HepG2 (cell line): Measurements from ENCODE around the gene VPS52. TPM values are rescaled to one million over a fixed set of nuclear protein-coding genes. Genes with fewer than 3 reads are reported as not detected.
A peak's percentile ranks its signal among the peaks of the same experiment; 100 is the strongest.

Experiments
- BCL6 ChIP-seq: IDR thresholded peaks from 2 replicates; pipeline ENCODE4 v1.6.1; 2016; ENCODE audit warnings: missing genetic modification reagents, missing compliant biosample characterization
- BHLHE40 ChIP-seq: IDR thresholded peaks from 2 replicates; pipeline ENCODE4 v1.6.1; 2011; ENCODE audit warnings: low read length, improper control_type of control experiment
- GATAD1 ChIP-seq: IDR thresholded peaks from 2 replicates; pipeline ENCODE4 v1.6.1; 2016; ENCODE audit warnings: missing genetic modification reagents, missing compliant biosample characterization
- HDAC6 ChIP-seq: fragments of 200-600 bp; sonication (generic); IDR thresholded peaks from 2 replicates; pipeline ENCODE4 v1.7.0; 2017; ENCODE audit warnings: mild to moderate bottlenecking, antibody characterized with exemption, low read length, low read depth
- HOXA3 ChIP-seq: sonication (generic); formaldehyde crosslinking; IDR thresholded peaks from 2 replicates; pipeline ENCODE4 v1.5.0; 2020; ENCODE audit warnings: missing genetic modification reagents
- LBX2 ChIP-seq: sonication (generic); formaldehyde crosslinking; IDR thresholded peaks from 2 replicates; pipeline ENCODE4 v1.5.0; 2020; ENCODE audit warnings: missing genetic modification reagents, mild to moderate bottlenecking, borderline replicate concordance
- MED8 ChIP-seq: sonication (generic); formaldehyde crosslinking; IDR thresholded peaks from 2 replicates; pipeline ENCODE4 v1.8.1; 2023; ENCODE audit warnings: mild to moderate bottlenecking, missing genetic modification reagents; ENCODE audit not compliant: insufficient replicate concordance
- MIER2 ChIP-seq: IDR thresholded peaks from 2 replicates; pipeline ENCODE4 v1.6.1; 2016; ENCODE audit warnings: missing biosample characterization, missing genetic modification reagents
- RAD21 ChIP-seq: fragments of 450-650 bp; formaldehyde crosslinking; IDR thresholded peaks from 2 replicates; pipeline ENCODE4 v1.5.0; 2020; ENCODE audit warnings: mild to moderate bottlenecking
- RBFOX2 ChIP-seq: fragments of 200-400 bp; formaldehyde crosslinking; IDR thresholded peaks from 2 replicates; pipeline ENCODE4 v1.6.1; 2017; ENCODE audit warnings: low read depth, mild to moderate bottlenecking, low read length
- SAP130 ChIP-seq: IDR thresholded peaks from 2 replicates; pipeline ENCODE4 v1.6.1; 2016; ENCODE audit warnings: low read depth
- TARDBP ChIP-seq: sonication (generic); formaldehyde crosslinking; IDR thresholded peaks from 2 replicates; pipeline ENCODE4 v1.8.0; 2022; ENCODE audit warnings: mild to moderate bottlenecking, missing genetic modification reagents
- ZBTB40 ChIP-seq, 2 experiments: fragments of 450-650 bp in 1 of 2; sonication (generic) in 1 of 2; formaldehyde crosslinking in 1 of 2; IDR thresholded peaks; 2 replicates each; pipeline versions ENCODE4 v1.6.1 to v1.8.0; 2016 to 2022; ENCODE audit warnings: antibody characterized with exemption in 1 of 2, mild to moderate bottlenecking in 1 of 2, missing genetic modification reagents in 1 of 2
- ZBTB7B ChIP-seq: sonication (generic); formaldehyde crosslinking; IDR thresholded peaks from 2 replicates; pipeline ENCODE4 v1.4.0; 2020; ENCODE audit warnings: missing genetic modification reagents
- ZFP1 ChIP-seq: IDR thresholded peaks from 2 replicates; pipeline ENCODE4 v1.6.1; 2016
- ZFP41 ChIP-seq: sonication (generic); formaldehyde crosslinking; IDR thresholded peaks from 2 replicates; pipeline ENCODE4 v1.4.0; 2020; ENCODE audit warnings: mild to moderate bottlenecking, missing genetic modification reagents, borderline replicate concordance
- ZFX ChIP-seq: sonication (generic); formaldehyde crosslinking; IDR thresholded peaks from 2 replicates; pipeline ENCODE4 v1.4.0; 2020; ENCODE audit warnings: mild to moderate bottlenecking, low read depth, missing genetic modification reagents, moderate library complexity
- ZNF256 ChIP-seq: sonication (generic); formaldehyde crosslinking; conservative IDR thresholded peaks from 2 replicates; pipeline ENCODE4 v1.4.0; 2020; ENCODE audit warnings: missing genetic modification reagents
- ZNF331 ChIP-seq: sonication (generic); formaldehyde crosslinking; IDR thresholded peaks from 2 replicates; pipeline ENCODE4 v1.4.0; 2020; ENCODE audit warnings: missing genetic modification reagents
- ZNF333 ChIP-seq: sonication (generic); formaldehyde crosslinking; IDR thresholded peaks from 2 replicates; pipeline ENCODE4 v1.4.0; 2020; ENCODE audit warnings: mild to moderate bottlenecking, missing genetic modification reagents, borderline replicate concordance
- polyA plus RNA-seq, 8 experiments: library from polyadenylated mRNA; depleted of rRNA in 3 of 8; stranded (reverse) in 7 of 8; unstranded in 1 of 8; fragments of >200 nt; fragmentation: Illumina TruSeq in 4 of 8; extraction: Trizol in 4 of 8; gene quantifications; 2 replicates each; pipeline versions ENCODE4 v1.2.1 to v1.2.3, GENCODE V29; 2011 to 2016; ENCODE audit warnings: low read depth in 4 of 8, missing spikeins in 1 of 8, mixed read lengths in 1 of 8; ENCODE audit not compliant: insufficient read depth in 1 of 8
- total RNA-seq, 5 experiments: library from RNA; depleted of rRNA; stranded (reverse); fragments of >200 nt; fragmentation: Illumina TruSeq; extraction: Trizol; gene quantifications; 2 replicates each; pipeline ENCODE4 v1.2.3, GENCODE V29; 2016; ENCODE audit warnings: low read depth in 1 of 5
- TF ChIP-seq, protein P1 (sequence below): IDR thresholded peaks from 2 replicates; pipeline ENCODE4 v1.6.1; 2016; ENCODE audit warnings: low read depth, borderline replicate concordance

Gene VPS52
- total and polyA plus RNA-seq, 2 of the 13 experiments (the other 11 are each of a cell fraction or from before 2014, with no cell fraction given) = 48.9 to 85.5 TPM

DNA sequence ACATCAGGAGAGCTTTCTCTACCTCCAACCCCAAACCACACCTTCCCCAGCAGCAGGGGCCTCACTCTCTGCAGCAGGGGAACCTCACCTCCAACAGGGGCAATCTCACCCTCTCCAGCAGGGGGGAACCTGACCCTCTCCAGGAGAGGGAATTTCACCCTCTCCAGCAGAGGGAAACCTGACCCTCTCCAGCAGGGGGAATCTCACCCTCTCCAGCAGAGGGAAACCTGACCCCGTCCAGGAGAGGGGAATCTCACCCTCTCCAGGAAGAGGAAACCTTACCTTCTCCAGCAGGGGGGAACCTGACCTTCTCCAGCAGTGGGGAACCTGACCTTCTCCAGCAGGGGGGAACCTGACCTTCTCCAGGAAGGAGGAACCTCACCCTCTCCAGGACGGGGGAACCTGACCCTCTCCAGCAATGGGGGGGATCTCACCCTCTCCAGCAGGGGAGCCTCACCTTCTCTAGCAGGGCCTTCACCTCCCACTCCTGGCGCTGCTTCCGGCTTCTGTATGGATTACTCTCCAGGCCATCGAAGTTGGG lies 8.4 kb upstream of the VPS52 start (continued):
- TF ChIP-seq, protein P1, sequence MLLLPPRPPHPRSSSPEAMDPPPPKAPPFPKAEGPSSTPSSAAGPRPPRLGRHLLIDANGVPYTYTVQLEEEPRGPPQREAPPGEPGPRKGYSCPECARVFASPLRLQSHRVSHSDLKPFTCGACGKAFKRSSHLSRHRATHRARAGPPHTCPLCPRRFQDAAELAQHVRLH (CRISPR knock-in tag) = 0 out of 2 replicates have a peak, but pooled peaks have one; percentile 24
- TF ChIP-seq ZNF256 (CRISPR knock-in tag) (no peak), ZBTB40 (IDR thresholded peaks at IDR 0.05) (no peak), ZBTB40 (CRISPR knock-in tag; IDR thresholded peaks at IDR 0.05) (no peak), ZBTB7B (no peak), RBFOX2 (no peak), MED8 (no peak), HDAC6 (no peak), HOXA3 (CRISPR knock-in tag) (peak; percentile 69; the same call in 1 of the 2 replicates), ZNF331 (CRISPR knock-in tag) (peak; percentile 60), LBX2 (CRISPR knock-in tag) (no peak), TARDBP (peak; percentile 62; the same call in 1 of the 2 replicates), ZFX (CRISPR knock-in tag) (0 out of 2 replicates have a peak, but pooled peaks have one; percentile 25), ZFP1 (CRISPR knock-in tag) (no peak), GATAD1 (CRISPR knock-in tag) (peak; percentile 62), BHLHE40 (peak; percentile 30; the same call in 1 of the 2 replicates), ZNF333 (no peak), BCL6 (CRISPR knock-in tag) (0 out of 2 replicates have a peak, but pooled peaks have one; percentile 22), RAD21 (CRISPR knock-in tag) (peak; percentile 96), MIER2 (CRISPR knock-in tag) (0 out of 2 replicates have a peak, but pooled peaks have one; percentile 39), ZFP41 (CRISPR knock-in tag) (no peak), SAP130 (CRISPR knock-in tag) (peak; percentile 76)
